NCI-H510A treated with DMSO at 0.1 percent for 48 hours (cell line): ENCODE results near the gene CFAP44.
"Not testable (repeated sequence)": the region's sequence is repeated elsewhere in the genome, so short reads cannot be mapped to it uniquely, and the experiment has no call there.

Source experiments
- DNase-seq: peaks from one replicate; lab custom pipeline; 2025; lab: John Stamatoyannopoulos, UW

Gene CFAP44

GRCh38 chr3:113441051-113441770 is at the start of gene CFAP44:
TSS of gene CFAP44 (minus strand) at chr3:113441493. CDS start at chr3:113433664, 7,829 bp downstream.
- peak; percentile 13 for DNase-seq

- DNase-seq, result no peak
Measured at GRCh38 chr3:113485161-113485609, 43.9 kb upstream of the CFAP44 start.

GRCh38 chr3:113468539-113468938 is 27.2 kb upstream of the CFAP44 start:
- DNase-seq, result no peak

GRCh38 chr3:113461488-113461887 is 20.2 kb upstream of the CFAP44 start:
- DNase-seq, result no peak

GRCh38 chr3:113458554-113458953 is 17.3 kb upstream of the CFAP44 start:
- DNase-seq, result not testable (repeated sequence)

- no peak for DNase-seq
Measured at GRCh38 chr3:113455446-113455845, 14.2 kb upstream of the CFAP44 start.

- no peak for DNase-seq
Measured at GRCh38 chr3:113454630-113455029, 13.3 kb upstream of the CFAP44 start.

- no peak for DNase-seq
Measured at GRCh38 chr3:113454057-113454456, 12.8 kb upstream of the CFAP44 start.

GRCh38 chr3:113450911-113451310 is 9.6 kb upstream of the CFAP44 start:
- DNase-seq, result no peak

- no peak for DNase-seq
Measured at GRCh38 chr3:113439606-113440005, 1.7 kb downstream of the CFAP44 start.

- no peak for DNase-seq
Measured at GRCh38 chr3:113438224-113438623, 3.1 kb downstream of the CFAP44 start.

GRCh38 chr3:113437411-113437810 is 3.9 kb downstream of the CFAP44 start:
- DNase-seq, result no peak

- DNase-seq, result no peak
Measured at GRCh38 chr3:113436809-113437208, 4.5 kb downstream of the CFAP44 start.

- DNase-seq, result no peak
Measured at GRCh38 chr3:113431811-113432210, 9.5 kb downstream of the CFAP44 start.

- DNase-seq, result no peak
Measured at GRCh38 chr3:113428581-113428980, 12.7 kb downstream of the CFAP44 start.

GRCh38 chr3:113423699-113424098 is 17.6 kb downstream of the CFAP44 start:
- no peak for DNase-seq

- DNase-seq, result no peak
Measured at GRCh38 chr3:113421082-113421481, 20.2 kb downstream of the CFAP44 start.

- no peak for DNase-seq
Measured at GRCh38 chr3:113409676-113410075, 31.6 kb downstream of the CFAP44 start.

GRCh38 chr3:113405180-113405579 is 36.1 kb downstream of the CFAP44 start:
- no peak for DNase-seq

GRCh38 chr3:113404637-113405036 is 36.7 kb downstream of the CFAP44 start:
- no peak for DNase-seq
